ENCODE results near the gene MPND. TPM values are rescaled to one million over a fixed set of nuclear protein-coding genes. Genes with fewer than 3 reads are reported as not detected.
A peak's percentile ranks its signal among the peaks of the same experiment; 100 is the strongest.

Gene MPND
- total and polyA plus RNA-seq, 10 of the 15 experiments (the other 5 are each of a cell fraction or from before 2014, with no cell fraction given): 0.79 to 18.3 (median 6.0) TPM

GRCh38 chr19:4402171-4403004 lies 59.0 kb downstream of the MPND start, which contains the start of gene CHAF1A:
TSS of gene CHAF1A (plus strand) at chr19:4402640. CDS start at chr19:4402763, 123 bp downstream.
- H2AFZ ChIP-seq (ENCODE audit: control insufficient read depth, low read depth, low read length): peak within 1 kb of the TSS; percentile 75
- no TSS peak for BruUV-seq (replicated peaks)
- no peaks in the 10 kb centered on the region for H3K9me3 ChIP-seq (replicated peaks; ENCODE audit: control insufficient read depth, insufficient read depth, low read length)
- intact Hi-C loops (cut with micrococcal nuclease; ENCODE audit: unreplicated experiment) (loop anchor here (1.0 to 5.0 kb wide), 3 partner anchors 55 to 415 kb away; partner anchors contain the start of genes EEF2 and UBXN6), in situ Hi-C loops (cut with MboI) (no loop called here)
- H3K4me3 ChIP-seq: peak within 1 kb of the TSS; percentile 100
- ChIA-PET RAD21 (ENCODE audit: unreplicated experiment) (interaction anchor here (0.6 to 1.5 kb wide), 14 partner anchors 8 to 417 kb away, joined by 3 to 17 read pairs (median 5); partner anchors contain the start of genes EEF2, HDGFL2 and MPND), CTCF (interaction anchor here (0.6 to 1.8 kb wide), 19 partner anchors 15 to 236 kb away, joined by 3 to 24 read pairs (median 3); partner anchors contain the start of gene MPND), SMC1A (ENCODE audit: uncharacterized antibody, unreplicated experiment) (interaction anchor here (0.6 to 2.9 kb wide), 6 partner anchors 22 to 64 kb away, joined by 3 to 13 read pairs (median 6); partner anchors contain the start of genes MPND and STAP2), POLR2A (interaction anchor here (0.5 to 1.5 kb wide), 16 partner anchors 21 to 639 kb away, joined by 3 to 18 read pairs (median 4); partner anchors contain the start of genes EBI3, HDGFL2, MPND and MRPL54)
- peak; percentile 99 for FAIRE-seq
- peaks cover 3% of the 10 kb centered on the region; the same call in 1 of the 2 replicates for H3K4me1 ChIP-seq (ENCODE audit: control insufficient read depth, insufficient read depth, low read length)
- WGBS (ENCODE audit: insufficient coverage, insufficient replicate concordance, low lambda C conversion rate, missing lambda C conversion rate): under 1% methylated on average over 73 of the region's 84 CpGs
- H3K79me2 ChIP-seq (ENCODE audit: control insufficient read depth, insufficient read depth, low read length): peaks cover 72% of the 10 kb centered on the region
- H3K9ac ChIP-seq (ENCODE audit: control insufficient read depth, insufficient read depth, low read length): peak within 1 kb of the TSS; percentile 98
- H3K27me3 ChIP-seq (replicated peaks in 1 of 2; ENCODE audit: control insufficient read depth in 2 of 2, insufficient read depth in 2 of 2, low read length in 1 of 2): no peaks in the 10 kb centered on the region
- ATAC-seq: peak; percentile 95
- H4K20me1 ChIP-seq (ENCODE audit: control insufficient read depth, insufficient read depth): no peaks in the 10 kb centered on the region
- H3K4me2 ChIP-seq (ENCODE audit: control insufficient read depth, insufficient read depth): peak within 1 kb of the TSS; percentile 97
- peaks cover 0 to 2% of the 10 kb centered on the region in 2 experiments; a peak in 3 of 4 replicates for H3K36me3 ChIP-seq (ENCODE audit: control insufficient read depth in 2 of 2, insufficient read depth in 2 of 2, low read length in 1 of 2)
- peak; percentile 99 for DNase-seq (ENCODE audit: low read depth, low spot score)
- H3K27ac ChIP-seq (ENCODE audit: control insufficient read depth, insufficient read depth): peak within 1 kb of the TSS; percentile 90
- peak; percentile 87 for TF ChIP-seq RELA (IDR thresholded peaks at IDR 0.05; ENCODE audit: borderline replicate concordance, partially characterized antibody)
- TF ChIP-seq EZH2 (IDR thresholded peaks at IDR 0.05; ENCODE audit: borderline replicate concordance, control insufficient read depth, low read depth, low read length): no peak
- no peak for TF ChIP-seq ZNF24 (IDR thresholded peaks at IDR 0.05)
- no peak for TF ChIP-seq ZNF274 (IDR thresholded peaks at IDR 0.05; ENCODE audit: insufficient read depth, insufficient read length)
- no peak for TF ChIP-seq CTCF (IDR thresholded peaks at IDR 0.05 in 2 of 3, conservative IDR thresholded peaks at IDR 0.05 in 1 of 3; ENCODE audit: control insufficient read depth in 2 of 3, extremely low read depth in 1 of 3, insufficient read depth in 1 of 3, low read depth in 3 of 3, low read length in 3 of 3)
- peak; percentile 100 for TF ChIP-seq RCOR1 (conservative IDR thresholded peaks at IDR 0.05; ENCODE audit: low read depth, low read length)
- TF ChIP-seq BMI1 (IDR thresholded peaks at IDR 0.05; ENCODE audit: borderline replicate concordance): no peak
- TF ChIP-seq RFX5 (IDR thresholded peaks at IDR 0.05; ENCODE audit: low read depth, low read length): no peak
- TF ChIP-seq E2F4 (IDR thresholded peaks at IDR 0.05; ENCODE audit: low read depth, low read length): peak; percentile 90
- peak in 1 of 2 experiments; percentile 42; a peak in 1 of 4 replicates for TF ChIP-seq EP300 (IDR thresholded peaks at IDR 0.05; ENCODE audit: borderline replicate concordance in 1 of 2, control insufficient read depth in 1 of 2, low read depth in 2 of 2, low read length in 2 of 2)
- peak; percentile 96 for TF ChIP-seq LARP7 (IDR thresholded peaks at IDR 0.05)
- peak; percentile 47; the same call in 1 of the 2 replicates for TF ChIP-seq HCFC1 (IDR thresholded peaks at IDR 0.05; ENCODE audit: low read length)
- no peak for TF ChIP-seq MYC (IDR thresholded peaks at IDR 0.05; ENCODE audit: insufficient read depth, insufficient read length, insufficient replicate concordance, low read length, severe bottlenecking)
- TF ChIP-seq E2F8 (IDR thresholded peaks at IDR 0.05; ENCODE audit: low read depth, partially characterized antibody): no peak

Data from GM12878 (cell line).